ENCODE data around the gene ZNF639.
"Not testable (repeated sequence)": the region's sequence is repeated elsewhere in the genome, so short reads cannot be mapped to it uniquely, and the experiment has no call there.

ZNF639 gene, protein sequence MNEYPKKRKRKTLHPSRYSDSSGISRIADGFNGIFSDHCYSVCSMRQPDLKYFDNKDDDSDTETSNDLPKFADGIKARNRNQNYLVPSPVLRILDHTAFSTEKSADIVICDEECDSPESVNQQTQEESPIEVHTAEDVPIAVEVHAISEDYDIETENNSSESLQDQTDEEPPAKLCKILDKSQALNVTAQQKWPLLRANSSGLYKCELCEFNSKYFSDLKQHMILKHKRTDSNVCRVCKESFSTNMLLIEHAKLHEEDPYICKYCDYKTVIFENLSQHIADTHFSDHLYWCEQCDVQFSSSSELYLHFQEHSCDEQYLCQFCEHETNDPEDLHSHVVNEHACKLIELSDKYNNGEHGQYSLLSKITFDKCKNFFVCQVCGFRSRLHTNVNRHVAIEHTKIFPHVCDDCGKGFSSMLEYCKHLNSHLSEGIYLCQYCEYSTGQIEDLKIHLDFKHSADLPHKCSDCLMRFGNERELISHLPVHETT

DNA sequence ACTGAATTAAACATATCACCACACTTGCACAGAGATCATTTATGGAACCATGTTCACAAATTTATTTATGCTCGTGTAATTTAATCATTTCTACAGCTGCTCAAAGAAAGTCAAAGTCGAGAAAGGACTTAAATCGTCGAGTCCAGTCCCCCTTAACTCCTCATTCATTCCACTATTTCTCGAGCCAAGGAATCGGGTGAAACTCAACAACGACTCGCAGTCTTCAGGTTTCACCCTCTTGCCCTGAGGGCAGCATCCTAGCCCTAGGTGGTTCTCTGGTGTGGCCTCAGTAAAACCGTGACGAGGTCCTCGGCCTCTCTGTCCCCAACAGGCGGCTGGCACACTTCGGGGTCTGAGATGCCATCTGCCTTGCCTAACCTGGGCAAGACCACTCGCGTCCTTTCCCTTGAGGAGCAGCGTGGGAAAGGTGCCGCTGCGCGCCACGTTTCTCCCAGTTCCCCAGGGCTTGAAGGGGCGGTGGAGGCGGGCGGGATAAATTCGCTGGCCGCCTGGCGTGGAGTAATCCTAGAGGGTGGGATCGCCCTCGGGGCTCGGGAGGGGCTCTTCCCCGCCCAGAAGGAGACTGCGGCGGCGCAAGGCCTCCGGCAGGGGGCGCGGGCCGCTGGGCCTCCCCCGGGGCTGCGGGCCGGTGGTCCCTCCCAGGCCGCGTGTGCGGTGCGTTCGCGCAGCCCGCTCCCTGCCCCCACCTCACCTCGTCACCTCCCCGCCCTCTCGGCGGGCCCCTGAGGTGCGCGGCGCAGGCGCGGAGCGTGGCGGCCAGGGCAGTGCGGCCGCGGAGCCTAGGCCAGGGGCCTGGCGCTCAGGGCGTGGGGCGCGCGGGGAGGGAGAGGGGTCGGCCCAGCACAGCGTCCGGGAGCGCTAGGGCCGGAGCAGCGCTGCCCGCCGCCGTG lies at the start of gene ZNF639:
Gene ZNF639 (plus strand): TSS at position 746 of the 911 bp plus-strand sequence. CDS start 5,263 bp downstream, outside the sequence.
- peak within 1 kb of the TSS; percentile 84 for H3K4me3 ChIP-seq (ENCODE audit: low read depth, low read length)

DNA sequence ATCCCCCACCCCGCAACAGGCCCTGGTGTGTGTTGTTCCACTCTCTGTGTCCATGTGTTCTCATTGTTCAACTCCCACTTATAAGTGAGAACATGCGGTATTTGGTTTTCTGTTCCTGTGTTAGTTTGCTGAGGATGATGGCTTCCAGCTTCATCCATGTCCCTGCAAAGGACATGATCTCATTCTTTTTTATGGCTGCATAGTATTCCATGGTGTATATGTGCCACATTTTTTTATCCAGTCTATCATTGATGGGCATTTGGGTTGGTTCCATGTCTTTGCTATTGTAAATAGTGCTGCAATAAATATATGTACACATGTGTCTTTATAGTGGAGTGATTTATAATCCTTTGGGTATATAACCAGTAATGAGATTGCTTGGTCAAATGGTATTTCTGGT lies 48.4 kb upstream of the ZNF639 start:
- H3K4me3 ChIP-seq (ENCODE audit: low read depth, low read length), result not testable (repeated sequence)

DNA sequence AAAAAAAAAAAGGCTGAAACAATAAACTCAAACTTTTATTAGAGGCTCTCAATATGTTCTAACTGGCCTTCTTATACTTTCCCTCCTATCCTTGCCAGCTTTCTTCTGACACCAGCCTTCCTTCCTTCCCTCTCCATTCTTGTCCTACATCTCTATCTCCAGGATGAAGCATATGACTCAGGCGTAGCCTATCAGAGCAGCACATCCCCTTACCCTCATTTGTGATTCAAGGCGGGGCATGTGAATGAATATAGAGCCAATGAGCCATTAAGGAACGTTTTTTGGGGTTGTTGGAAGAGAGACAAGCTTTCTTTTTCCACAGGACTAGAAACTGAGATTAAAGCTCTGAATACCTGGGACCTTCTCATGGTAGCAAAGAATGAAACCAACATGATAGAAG lies 46.8 kb upstream of the ZNF639 start:
- no peak overlapping the region for H3K4me3 ChIP-seq (ENCODE audit: low read depth, low read length)

DNA sequence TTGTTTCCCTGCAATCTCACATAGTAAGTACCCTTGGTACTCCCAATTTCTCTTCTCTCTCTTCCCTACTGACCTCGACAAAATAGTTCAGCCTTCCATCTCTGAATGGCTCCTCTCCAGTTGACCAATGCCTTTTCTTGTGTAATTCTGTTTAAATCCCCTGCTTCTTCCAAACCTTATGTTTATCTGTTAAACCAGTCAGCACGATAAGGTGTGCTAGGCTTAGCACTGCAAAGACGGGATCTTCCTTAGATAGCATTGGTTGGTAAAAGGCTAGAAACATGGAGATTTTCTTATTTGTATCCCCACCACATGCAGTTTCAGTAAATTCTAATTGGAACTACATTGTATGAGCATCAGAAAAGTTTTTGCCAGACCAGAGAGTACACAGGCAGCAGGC lies 46.1 kb upstream of the ZNF639 start:
- no peak overlapping the region for H3K4me3 ChIP-seq (ENCODE audit: low read depth, low read length)

DNA sequence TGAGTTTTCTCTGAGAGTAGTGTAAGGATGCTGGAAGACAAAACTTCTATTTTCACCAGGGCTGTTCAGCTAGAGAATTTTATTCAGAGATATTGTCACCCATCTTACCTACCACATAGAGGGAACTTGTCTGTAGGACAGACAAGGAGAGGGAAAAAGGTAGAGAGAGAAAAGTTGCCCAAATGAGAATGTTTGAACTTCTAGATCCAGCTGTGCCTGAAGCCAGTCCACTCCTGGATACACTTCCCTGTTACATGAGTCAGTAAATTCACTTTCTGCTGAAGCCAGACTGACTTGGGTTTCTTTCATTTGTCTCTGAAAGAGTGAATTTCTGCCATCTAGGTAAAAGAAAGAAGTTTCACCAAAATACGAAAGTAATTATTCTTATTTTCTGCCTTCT lies 44.7 kb upstream of the ZNF639 start:
- H3K4me3 ChIP-seq (ENCODE audit: low read depth, low read length), result no peak overlapping the region

DNA sequence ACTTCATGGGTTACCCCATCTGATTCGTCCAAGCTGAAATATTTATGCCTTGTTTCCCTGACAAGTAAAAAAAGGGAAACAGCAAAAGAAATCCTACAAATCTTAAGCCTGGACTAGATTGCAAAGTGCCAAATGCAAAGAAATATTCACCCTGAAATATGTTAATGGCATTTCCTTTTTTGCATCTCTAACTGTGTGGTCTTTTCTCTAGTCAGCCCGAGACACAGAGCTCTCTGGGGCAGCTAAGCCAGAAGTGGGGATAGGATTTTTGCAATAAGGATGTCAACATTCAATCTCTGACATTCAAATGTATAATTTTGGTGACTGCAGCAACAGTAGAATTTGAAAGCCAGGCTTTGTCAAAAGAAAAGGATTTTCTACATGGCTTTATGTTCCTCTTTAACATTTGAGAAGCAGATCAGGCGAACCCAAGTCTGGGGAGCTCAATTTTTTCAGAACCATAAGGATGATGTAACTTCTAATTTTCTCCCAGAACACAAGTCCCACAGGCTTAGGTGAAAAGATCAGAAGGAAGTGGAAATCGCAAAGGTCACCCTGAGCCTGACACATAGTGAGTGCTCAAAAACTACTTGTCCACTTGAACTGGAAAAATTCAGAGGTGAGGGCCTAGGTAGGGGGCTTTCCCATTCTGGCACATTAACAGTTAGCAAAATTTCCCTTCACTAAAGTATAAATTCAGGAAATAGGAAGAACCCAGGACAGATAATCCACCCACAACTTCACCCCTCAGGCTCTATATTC lies 43.7 kb upstream of the ZNF639 start:
- no peak overlapping the region for H3K4me3 ChIP-seq (ENCODE audit: low read depth, low read length)

DNA sequence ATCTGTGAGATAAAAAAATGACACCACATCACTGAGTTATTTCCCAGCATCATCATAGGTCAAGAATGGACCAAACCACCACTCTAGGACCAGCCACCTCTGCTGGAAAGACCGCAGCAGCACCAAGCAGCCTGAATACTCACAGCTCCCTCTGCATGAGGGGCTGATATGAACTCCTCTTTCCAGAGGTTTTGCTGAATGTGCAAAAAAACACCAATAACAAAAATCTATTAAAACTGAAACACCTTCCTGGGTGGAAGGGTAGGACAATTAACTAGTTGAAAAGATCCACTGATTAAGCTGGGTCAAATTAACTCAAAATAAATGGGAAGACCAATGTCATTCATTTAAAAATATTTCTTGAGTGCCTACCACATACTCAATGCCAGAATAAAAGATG lies 43.0 kb upstream of the ZNF639 start:
- no peak overlapping the region for H3K4me3 ChIP-seq (ENCODE audit: low read depth, low read length)

DNA sequence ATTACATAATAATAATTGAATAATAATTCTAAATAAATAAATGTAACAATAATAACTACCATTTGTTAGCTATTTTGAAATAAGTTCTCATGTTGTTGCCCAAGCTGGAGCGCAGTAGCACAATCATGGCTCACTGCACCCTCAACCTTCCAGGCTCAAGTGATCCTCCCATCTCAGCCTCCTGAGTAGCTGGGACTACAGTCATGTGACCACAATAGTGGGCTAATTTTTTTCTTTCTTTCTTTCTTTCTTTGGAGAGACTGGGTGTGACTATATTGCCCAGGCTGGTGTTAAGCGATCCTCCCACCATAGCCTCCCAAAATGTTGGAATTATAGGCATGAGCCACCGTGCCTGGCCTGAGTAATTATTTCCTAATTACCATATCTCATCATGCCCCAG lies 41.0 kb upstream of the ZNF639 start:
- H3K4me3 ChIP-seq (ENCODE audit: low read depth, low read length), result no peak overlapping the region

DNA sequence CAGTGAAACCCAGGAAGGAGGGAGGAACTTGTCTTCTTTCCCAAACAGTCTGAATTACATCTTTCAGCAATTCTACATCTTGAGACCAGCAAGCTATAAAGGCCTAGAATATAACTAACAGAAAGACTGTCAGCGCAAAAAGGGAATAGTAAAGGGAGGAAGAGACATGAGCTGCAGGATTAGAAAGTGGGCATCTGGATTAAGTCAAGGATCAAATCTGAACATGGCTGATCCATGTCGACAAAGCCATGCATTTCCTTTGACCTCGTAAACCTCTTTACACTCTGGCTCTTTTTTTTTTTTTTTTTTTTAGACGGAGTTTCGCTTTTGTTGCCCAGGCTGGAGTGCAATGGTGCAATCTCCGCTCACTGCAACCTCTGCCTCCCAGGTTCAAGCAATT lies 36.5 kb upstream of the ZNF639 start:
- no peak overlapping the region for H3K4me3 ChIP-seq (ENCODE audit: low read depth, low read length)

DNA sequence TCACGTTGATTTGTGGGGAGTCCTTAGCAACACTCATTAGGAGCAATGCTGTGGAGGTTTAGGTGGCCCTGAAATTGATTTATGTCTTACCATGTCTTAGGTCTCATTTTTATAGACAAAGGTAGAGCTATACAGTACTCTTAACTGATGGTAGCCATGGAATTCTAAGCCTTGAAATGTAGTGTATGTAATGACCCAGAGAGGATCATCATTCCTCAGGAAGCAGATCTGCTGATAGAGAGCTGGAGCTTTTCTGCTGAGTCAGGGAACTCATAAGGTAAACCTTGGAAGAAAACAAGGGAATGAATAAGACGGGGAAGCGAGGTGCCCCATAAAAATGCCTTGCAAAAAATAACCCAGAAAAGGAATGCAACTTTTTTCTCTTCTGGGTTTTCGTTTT lies 34.0 kb upstream of the ZNF639 start:
- H3K4me3 ChIP-seq (ENCODE audit: low read depth, low read length), result no peak overlapping the region

DNA sequence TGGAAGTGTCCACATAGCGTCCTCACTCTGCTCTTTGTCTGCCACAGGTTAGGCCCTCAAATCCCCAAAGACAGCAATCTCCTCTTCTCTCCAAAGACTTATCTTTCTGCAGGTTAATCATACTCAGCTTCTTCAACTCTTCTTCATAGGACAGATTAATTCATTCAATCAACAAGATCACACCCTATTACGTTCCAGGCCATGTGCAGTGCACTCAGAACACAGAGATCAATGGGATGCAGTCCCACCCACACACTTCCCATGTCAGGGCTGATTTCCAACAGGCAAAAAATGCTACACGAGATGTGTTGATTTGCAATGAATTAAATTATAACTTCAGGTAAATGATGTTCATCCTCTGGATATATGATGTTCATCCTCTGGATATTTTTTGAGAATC lies 33.5 kb upstream of the ZNF639 start:
- no peak overlapping the region for H3K4me3 ChIP-seq (ENCODE audit: low read depth, low read length)

DNA sequence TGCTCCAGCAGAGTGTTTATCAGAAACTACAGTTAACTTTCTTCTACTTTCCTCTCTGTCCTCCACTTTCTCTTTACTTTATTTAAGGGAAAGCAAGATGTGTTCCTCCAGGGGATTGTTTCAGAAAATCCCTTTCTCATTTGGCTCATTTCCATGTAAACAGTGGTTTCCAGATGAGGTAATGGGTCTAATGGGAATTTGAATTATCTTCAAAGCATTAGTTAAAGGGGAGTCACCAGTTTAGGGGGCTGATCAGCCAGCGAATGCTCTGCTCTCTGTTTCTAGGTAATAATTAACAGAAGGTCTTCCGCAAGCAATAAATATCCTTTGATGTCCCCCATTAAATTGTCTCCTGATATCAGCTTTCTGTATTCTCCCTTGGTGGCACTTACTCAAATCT lies 30.4 kb upstream of the ZNF639 start:
- H3K4me3 ChIP-seq (ENCODE audit: low read depth, low read length), result no peak overlapping the region

DNA sequence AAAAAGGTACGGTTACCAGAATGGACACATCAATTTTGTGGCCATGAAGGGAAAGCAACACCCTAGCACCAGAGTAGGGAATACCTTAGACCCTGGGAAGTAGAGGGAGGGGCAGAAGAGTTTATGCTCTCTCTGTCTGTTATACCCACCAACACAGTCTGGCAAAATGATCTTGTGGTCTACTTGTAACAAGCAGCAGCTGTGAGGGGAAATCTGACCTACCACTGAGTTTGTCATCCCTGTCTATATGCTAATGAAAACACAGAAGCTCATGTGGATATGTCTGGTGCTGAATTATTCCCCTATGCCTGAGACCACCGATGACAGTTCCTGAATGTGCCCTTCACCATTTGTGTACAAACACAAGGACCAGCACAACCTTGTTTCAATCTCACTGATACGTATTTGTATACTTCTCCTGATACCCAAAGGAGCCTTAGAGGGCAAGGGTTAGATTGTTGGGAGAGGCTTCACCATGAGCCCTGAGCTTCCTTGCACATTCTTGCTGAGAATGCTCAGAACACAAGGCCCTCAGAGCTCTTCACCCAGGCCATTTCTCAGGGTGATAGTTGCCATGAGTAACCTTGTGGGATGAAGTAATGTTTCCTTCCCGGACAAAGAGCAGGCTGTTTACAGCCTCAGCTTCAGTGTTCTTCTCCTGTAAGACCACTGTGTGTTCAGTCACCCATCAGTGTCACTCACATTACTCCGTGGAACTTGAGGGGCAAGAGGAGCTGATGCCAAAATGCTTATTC lies 24.7 kb upstream of the ZNF639 start:
- H3K4me3 ChIP-seq (ENCODE audit: low read depth, low read length), result no peak overlapping the region

DNA sequence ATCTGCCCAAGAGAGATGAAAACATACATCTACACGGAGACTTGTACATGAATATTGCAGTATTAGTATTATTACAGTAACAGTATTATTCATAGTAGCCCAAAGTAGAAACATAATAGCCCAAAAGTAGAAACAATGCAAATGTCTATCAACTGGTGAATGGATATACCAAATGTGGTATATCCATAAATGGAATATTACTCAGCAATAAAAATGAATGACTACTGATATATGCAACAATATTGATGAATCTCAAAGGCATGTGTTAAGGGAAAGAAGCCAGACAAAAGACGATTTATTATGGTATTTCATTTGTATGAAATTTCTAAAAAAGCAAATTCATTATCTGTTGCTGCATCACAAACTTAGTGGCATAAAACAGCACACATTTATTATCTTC lies 23.5 kb upstream of the ZNF639 start:
- no peak overlapping the region for H3K4me3 ChIP-seq (ENCODE audit: low read depth, low read length)

DNA sequence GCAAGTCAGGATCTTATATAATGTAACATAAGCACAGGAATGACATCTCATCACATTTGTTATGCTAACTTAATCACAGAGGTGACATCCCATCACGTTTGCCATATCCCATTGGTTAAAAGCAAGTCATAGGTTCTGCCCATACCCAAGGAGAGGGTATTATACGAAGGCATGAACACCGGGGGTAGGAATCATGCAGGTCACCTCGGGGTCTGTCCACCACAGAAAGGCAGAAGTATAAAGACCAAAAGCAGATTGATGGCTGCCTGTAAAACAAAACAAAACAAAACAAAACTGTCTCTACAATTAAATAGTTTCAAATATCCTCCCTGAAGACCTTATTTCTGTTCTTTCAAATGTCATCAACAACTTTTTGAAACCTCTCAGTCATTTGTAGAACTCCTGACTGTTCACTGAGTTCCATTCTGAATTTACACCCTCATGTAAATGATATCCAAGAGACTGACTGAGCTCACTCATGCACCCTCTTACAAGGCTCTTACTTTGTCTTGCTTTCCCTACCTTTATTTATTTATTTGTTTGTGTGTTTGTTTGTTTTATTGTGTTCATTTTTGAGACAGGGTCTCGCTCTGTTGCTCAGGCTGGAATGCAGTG lies 22.7 kb upstream of the ZNF639 start:
- no peak overlapping the region for H3K4me3 ChIP-seq (ENCODE audit: low read depth, low read length)

DNA sequence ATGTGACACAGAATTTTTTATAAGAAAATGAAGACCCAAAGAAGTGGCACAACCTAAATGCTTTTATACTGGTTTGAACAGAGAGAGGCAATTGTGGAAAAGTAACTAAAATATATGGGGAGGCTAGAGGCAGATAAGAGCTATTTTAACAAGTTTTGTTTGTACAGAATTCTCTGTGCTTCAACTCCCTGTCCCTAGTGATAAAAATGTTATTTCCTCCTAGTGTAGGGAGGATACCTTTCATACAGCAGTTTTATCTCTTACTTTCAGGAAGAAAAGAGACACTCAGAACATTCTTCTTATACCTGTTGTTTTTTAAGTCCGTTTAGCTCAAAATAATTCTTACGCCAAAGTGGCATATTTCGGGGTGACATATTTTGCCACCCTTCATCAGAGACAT lies 21.2 kb upstream of the ZNF639 start:
- H3K4me3 ChIP-seq (ENCODE audit: low read depth, low read length), result no peak overlapping the region

DNA sequence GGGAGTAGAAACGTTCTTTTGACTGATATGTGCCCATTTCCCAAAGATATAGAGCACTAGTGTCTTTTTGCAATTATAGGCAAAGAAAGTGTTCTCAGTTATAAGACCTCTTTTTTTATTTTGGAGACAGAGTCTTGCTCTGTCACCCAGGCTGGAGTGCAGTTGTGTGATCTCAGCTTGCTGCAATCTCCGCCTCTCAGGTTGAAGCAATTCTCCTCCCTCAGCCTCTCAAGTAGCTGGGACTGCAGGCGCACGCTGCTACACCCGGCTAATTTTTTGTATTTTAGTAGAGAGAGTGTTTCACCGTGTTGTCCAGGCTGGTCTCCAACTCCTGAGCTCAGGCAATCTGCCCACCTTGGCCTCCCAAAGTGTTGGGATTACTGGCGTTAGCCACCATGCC lies 20.7 kb upstream of the ZNF639 start:
- H3K4me3 ChIP-seq (ENCODE audit: low read depth, low read length), result no peak overlapping the region

DNA sequence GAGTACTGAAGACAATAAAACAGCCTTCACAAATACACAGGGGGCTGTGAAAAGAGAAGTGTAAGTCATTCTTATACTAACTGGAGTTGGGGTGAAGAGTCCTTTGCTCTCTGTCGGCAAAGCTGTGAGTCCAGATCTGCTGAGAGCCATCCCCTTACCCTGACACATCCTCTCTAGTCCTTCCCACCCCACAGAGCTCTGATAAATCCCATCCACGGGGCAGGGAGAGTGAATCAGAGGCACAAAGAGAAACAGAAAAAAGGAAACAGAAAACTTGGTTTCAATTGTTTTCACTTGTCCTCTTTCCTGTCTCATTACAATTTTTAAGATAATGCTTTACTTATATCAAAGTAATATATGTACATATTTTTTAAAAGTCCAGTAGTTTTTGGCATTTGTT lies 18.2 kb upstream of the ZNF639 start:
- H3K4me3 ChIP-seq (ENCODE audit: low read depth, low read length), result no peak overlapping the region

DNA sequence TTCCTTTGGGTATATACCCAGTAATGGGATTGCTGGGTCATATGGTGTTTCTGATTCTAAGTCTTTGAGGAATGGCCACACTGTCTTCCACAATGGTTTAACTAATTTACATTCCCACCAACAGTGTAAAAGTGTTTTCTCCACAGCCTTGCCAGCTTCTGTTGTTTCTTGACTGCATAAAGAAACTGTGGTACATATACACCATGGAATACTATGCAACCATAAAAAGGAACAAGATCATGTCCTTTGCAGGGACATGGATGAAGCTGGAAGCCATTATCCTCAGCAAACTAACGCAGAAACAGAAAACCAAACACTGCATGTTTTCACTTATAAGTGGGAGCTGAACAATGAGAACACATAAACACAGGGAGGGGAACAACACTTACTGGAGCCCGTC lies 15.5 kb upstream of the ZNF639 start:
- not testable (repeated sequence) for H3K4me3 ChIP-seq (ENCODE audit: low read depth, low read length)

DNA sequence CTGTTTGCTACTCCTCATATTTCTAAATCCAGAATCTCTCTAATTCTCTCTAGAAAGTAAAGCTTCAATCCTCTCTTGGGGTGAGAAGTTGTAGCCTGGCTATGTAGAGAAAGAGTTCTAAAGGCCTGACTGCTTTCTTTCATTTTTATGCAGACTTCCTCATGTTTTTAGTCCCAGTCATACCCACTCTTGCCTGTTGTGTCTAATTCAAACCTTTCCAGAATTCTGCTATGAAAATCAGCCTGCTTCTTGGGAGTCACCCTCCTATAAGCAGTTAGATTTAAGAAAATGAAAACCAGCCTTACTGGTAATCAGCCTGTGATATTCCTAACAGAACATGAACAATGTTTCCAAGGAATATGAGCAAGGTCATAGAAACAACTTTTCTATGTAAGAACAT lies 14.8 kb upstream of the ZNF639 start:
- H3K4me3 ChIP-seq (ENCODE audit: low read depth, low read length), result no peak overlapping the region

Measured in iPS-11a (cell line).